ENCODE data around the gene TAF11L9.
"Not testable (repeated sequence)": the region's sequence is repeated elsewhere in the genome, so short reads cannot be mapped to it uniquely, and the experiment has no call there.

TAF11L9 gene

GRCh38 chr5:17585658-17586057 is 8.5 kb downstream of the TAF11L9 start, which contains the start of gene TAF11L7:
TSS of gene TAF11L7 (minus strand) at chr5:17585758.
- H3K4me1 ChIP-seq (ENCODE audit: control insufficient read depth, insufficient read depth, low read length); H3K4me3 ChIP-seq (ENCODE audit: low read length); H3K27me3 ChIP-seq (ENCODE audit: control insufficient read depth, insufficient read depth, low read length); H3K9ac ChIP-seq (ENCODE audit: low read length); H3K36me3 ChIP-seq (ENCODE audit: control insufficient read depth, insufficient read depth, low read length); H3K27ac ChIP-seq (ENCODE audit: low read depth, low read length): not testable (repeated sequence)

All from rectal smooth muscle tissue (tissue), 1 donor.